Tibial artery (tissue), 4 donors: ENCODE measurements around the gene SEC14L6.

Experiments used
- DNase-seq, 2 donors: peaks; one replicate each; pipeline ENCODE4 v3.0.0-alpha.2; 2019
- H3K27ac ChIP-seq, 2 donors: fragments of 200-600 bp; sonication (generic) in 1 of 2; 1 replicate in 1 of 2; 2 replicates in 1 of 2; pipeline ENCODE4 v1.5.1; 2018 to 2019; ENCODE audit warnings: mild to moderate bottlenecking in 1 of 2
- H3K27me3 ChIP-seq, 2 donors: fragments of 200-600 bp; sonication (generic) in 1 of 2; one replicate each; pipeline versions ENCODE4 v1.5.1 to v1.6.0; 2016 to 2019
- H3K36me3 ChIP-seq, 3 donors: fragments of 200-600 bp; sonication (generic) in 2 of 3; one replicate each; pipeline ENCODE4 v1.5.1; 2016 to 2019; ENCODE audit warnings: mild to moderate bottlenecking in 2 of 3
- H3K4me1 ChIP-seq, 4 donors: fragments of 200-600 bp; sonication (generic) in 2 of 4; 1 replicate in 3 of 4; 2 replicates in 1 of 4; pipeline ENCODE4 v1.5.1; 2016 to 2019
- H3K4me3 ChIP-seq, 2 donors: fragments of 200-600 bp; sonication (generic) in 1 of 2; 1 replicate in 1 of 2; 2 replicates in 1 of 2; pipeline ENCODE4 v1.5.1; 2018 to 2019; ENCODE audit warnings: mild to moderate bottlenecking in 2 of 2
- H3K9me3 ChIP-seq, 3 donors: fragments of 200-600 bp; sonication (generic) in 1 of 3; one replicate each; pipeline ENCODE4 v1.5.1; 2016 to 2019
- intact Hi-C: fragments of 100-400 bp; cut with DNase I; formaldehyde crosslinking; loops from one replicate; pipeline ENCODE4 v1.15.0; 2023; ENCODE audit warnings: low total_unique reads
- TF ChIP-seq, protein P1 (sequence below), 2 experiments: fragments of 200-600 bp in 1 of 2; fragments of 450-650 bp in 1 of 2; IDR thresholded peaks; one replicate each; pipeline ENCODE4 v1.5.1; 2017 to 2019; ENCODE audit warnings: antibody characterized with exemption in 2 of 2, mild to moderate bottlenecking in 1 of 2, moderate library complexity in 1 of 2

The SEC14L6 gene

GRCh38 chr22:30516273-30516672 lies 30.3 kb downstream of the SEC14L6 start:
- no peak overlapping the region for H3K27ac ChIP-seq
- no peaks in the 10 kb centered on the region for H3K4me1 ChIP-seq

GRCh38 chr22:30514252-30514651 lies 32.3 kb downstream of the SEC14L6 start:
- Histone ChIP-seq H3K27ac (no peak overlapping the region), H3K4me1 (no peaks in the 10 kb centered on the region), H3K27me3 (peaks cover 0 to 6% of the 10 kb centered on the region in 2 donors), H3K9me3 (no peaks in the 10 kb centered on the region), H3K4me3 (no peak overlapping the region), H3K36me3 (no peaks in the 10 kb centered on the region)
- intact Hi-C loops: no loop called here
- no peak for DNase-seq
- TF ChIP-seq, protein P1, sequence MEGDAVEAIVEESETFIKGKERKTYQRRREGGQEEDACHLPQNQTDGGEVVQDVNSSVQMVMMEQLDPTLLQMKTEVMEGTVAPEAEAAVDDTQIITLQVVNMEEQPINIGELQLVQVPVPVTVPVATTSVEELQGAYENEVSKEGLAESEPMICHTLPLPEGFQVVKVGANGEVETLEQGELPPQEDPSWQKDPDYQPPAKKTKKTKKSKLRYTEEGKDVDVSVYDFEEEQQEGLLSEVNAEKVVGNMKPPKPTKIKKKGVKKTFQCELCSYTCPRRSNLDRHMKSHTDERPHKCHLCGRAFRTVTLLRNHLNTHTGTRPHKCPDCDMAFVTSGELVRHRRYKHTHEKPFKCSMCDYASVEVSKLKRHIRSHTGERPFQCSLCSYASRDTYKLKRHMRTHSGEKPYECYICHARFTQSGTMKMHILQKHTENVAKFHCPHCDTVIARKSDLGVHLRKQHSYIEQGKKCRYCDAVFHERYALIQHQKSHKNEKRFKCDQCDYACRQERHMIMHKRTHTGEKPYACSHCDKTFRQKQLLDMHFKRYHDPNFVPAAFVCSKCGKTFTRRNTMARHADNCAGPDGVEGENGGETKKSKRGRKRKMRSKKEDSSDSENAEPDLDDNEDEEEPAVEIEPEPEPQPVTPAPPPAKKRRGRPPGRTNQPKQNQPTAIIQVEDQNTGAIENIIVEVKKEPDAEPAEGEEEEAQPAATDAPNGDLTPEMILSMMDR (IDR thresholded peaks at IDR 0.05): no peak

More at GRCh38 chr22:30516273-30516672, 30.3 kb downstream of the SEC14L6 start:
- TF ChIP-seq, protein P1 (IDR thresholded peaks at IDR 0.05): no peak
- no peaks in the 10 kb centered on the region for H3K9me3 ChIP-seq
- peaks cover 0 to 18% of the 10 kb centered on the region in 2 donors for H3K27me3 ChIP-seq
- H3K36me3 ChIP-seq: no peaks in the 10 kb centered on the region
- DNase-seq: no peak
- intact Hi-C loops: no loop called here
- H3K4me3 ChIP-seq: no peak overlapping the region

DNA sequence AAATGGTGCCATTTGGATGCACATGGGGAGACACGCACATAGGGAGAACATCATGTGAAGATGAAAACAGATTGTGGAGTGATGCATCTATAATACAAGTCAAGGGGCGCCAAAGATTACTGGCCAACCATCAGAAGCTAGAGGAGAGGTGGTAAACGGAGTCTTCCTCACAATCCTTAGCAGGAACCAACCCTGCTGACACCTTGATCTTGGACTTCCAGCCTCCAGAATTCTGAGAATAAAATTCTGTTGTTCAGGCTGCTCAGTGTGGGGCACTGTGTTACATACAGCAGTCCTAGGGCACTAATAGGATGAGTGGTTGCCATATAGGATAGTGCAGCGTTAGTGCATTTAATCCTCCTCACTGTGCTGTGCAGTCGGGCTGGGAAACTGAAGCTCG lies 33.1 kb downstream of the SEC14L6 start:
- H3K9me3 ChIP-seq: no peaks in the 10 kb centered on the region
- intact Hi-C loops: no loop called here
- TF ChIP-seq, protein P1 (IDR thresholded peaks at IDR 0.05): no peak
- H3K36me3 ChIP-seq: no peaks in the 10 kb centered on the region
- no peak for DNase-seq
- H3K27ac ChIP-seq: no peak overlapping the region
- no peaks in the 10 kb centered on the region for H3K4me1 ChIP-seq
- H3K4me3 ChIP-seq: no peak overlapping the region
- peaks cover 0 to 6% of the 10 kb centered on the region in 2 donors for H3K27me3 ChIP-seq

GRCh38 chr22:30511911-30512310 lies 34.6 kb downstream of the SEC14L6 start:
- H3K9me3 ChIP-seq: no peaks in the 10 kb centered on the region

DNA sequence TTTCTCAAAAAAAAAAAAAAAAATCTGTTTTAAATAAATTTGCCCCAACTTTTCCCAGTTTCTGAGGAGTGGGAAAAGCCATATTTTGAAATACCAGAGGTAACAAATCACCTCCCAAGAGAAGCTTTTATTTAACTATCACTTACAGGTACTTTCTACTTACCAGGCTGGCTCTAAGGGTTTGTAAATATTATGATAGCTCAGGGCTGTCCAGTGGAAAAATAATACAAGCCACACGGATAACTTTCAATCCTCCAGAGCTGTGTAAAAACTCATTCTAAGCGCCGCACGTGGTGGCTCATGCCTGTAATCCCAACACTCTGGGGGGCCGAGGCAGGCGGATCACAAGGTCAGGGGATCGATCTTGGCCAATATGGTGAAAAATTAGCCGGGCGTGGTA lies 35.4 kb downstream of the SEC14L6 start:
- intact Hi-C loops: no loop called here
- TF ChIP-seq, protein P1 (IDR thresholded peaks at IDR 0.05): no peak
- Histone ChIP-seq H3K27me3 (peaks cover 0 to 22% of the 10 kb centered on the region in 2 donors), H3K4me3 (no peak overlapping the region), H3K36me3 (no peaks in the 10 kb centered on the region), H3K4me1 (no peaks in the 10 kb centered on the region), H3K27ac (no peak overlapping the region), H3K9me3 (no peaks in the 10 kb centered on the region)
- DNase-seq: no peak

More at GRCh38 chr22:30511911-30512310, 34.6 kb downstream of the SEC14L6 start:
- TF ChIP-seq, protein P1 (IDR thresholded peaks at IDR 0.05): no peak
- no peak for DNase-seq
- H3K27me3 ChIP-seq: peaks cover 0 to 14% of the 10 kb centered on the region in 2 donors
- no peak overlapping the region for H3K27ac ChIP-seq
- no peak overlapping the region for H3K4me3 ChIP-seq
- no peaks in the 10 kb centered on the region for H3K4me1 ChIP-seq
- no peaks in the 10 kb centered on the region for H3K36me3 ChIP-seq
- intact Hi-C loops: no loop called here

GRCh38 chr22:30508216-30508615 lies 38.3 kb downstream of the SEC14L6 start:
- intact Hi-C loops: no loop called here
- no peak for DNase-seq
- peaks cover 0 to 47% of the 10 kb centered on the region in 2 donors for H3K27me3 ChIP-seq

More at GRCh38 chr22:30508216-30508615, 38.3 kb downstream of the SEC14L6 start:
- Histone ChIP-seq H3K36me3 (no peaks in the 10 kb centered on the region), H3K27ac (no peak overlapping the region), H3K4me1 (peaks cover 0 to 5% (median 2%) of the 10 kb centered on the region in 4 donors), H3K9me3 (no peaks in the 10 kb centered on the region), H3K4me3 (no peak overlapping the region)
- TF ChIP-seq, protein P1 (IDR thresholded peaks at IDR 0.05): no peak
